Measurements from ENCODE around the gene ADAM22. TPM values are rescaled to one million over a fixed set of nuclear protein-coding genes. Genes with fewer than 3 reads are reported as not detected.

The ADAM22 gene
- total RNA-seq, 1 experiment from 2014 or later: 10.0 TPM

- no peaks in the 10 kb centered on the region for H3K9me3 ChIP-seq (ENCODE audit: control insufficient read depth in 1 of 2, insufficient read depth in 1 of 2, low read depth in 1 of 2, low read length in 2 of 2)
- H3K4me3 ChIP-seq (replicated peaks in 1 of 2; ENCODE audit: low read depth in 1 of 2, low read length in 2 of 2): no peak overlapping the region
- no peak overlapping the region for H2AFZ ChIP-seq (ENCODE audit: low read depth, low read length, poor library complexity, severe bottlenecking)
- H3K4me2 ChIP-seq (ENCODE audit: low read length): no peak overlapping the region
- ATAC-seq (no peak), DNase-seq (ENCODE audit: low read depth, low spot score) (no peak)
- H4K20me1 ChIP-seq (ENCODE audit: insufficient read depth): no peaks in the 10 kb centered on the region
- no peak for TF ChIP-seq POLR2AphosphoS5 (IDR thresholded peaks at IDR 0.05; ENCODE audit: low read depth, low read length)
- no peak for TF ChIP-seq SRF (IDR thresholded peaks at IDR 0.05; ENCODE audit: low read depth)
- TF ChIP-seq EZH2 (IDR thresholded peaks at IDR 0.05): no peak
- no peak for TF ChIP-seq POLR2A (IDR thresholded peaks at IDR 0.05; ENCODE audit: borderline replicate concordance, extremely low read depth, insufficient read depth, insufficient read length)
- TF ChIP-seq, protein P1, sequence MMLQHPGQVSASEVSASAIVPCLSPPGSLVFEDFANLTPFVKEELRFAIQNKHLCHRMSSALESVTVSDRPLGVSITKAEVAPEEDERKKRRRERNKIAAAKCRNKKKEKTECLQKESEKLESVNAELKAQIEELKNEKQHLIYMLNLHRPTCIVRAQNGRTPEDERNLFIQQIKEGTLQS (IDR thresholded peaks at IDR 0.05): no peak
- TF ChIP-seq ZFX (IDR thresholded peaks at IDR 0.05): no peak
- no peak for TF ChIP-seq SIN3A (IDR thresholded peaks at IDR 0.05; ENCODE audit: low read depth)
- no peak for TF ChIP-seq EZH2phosphoT487 (IDR thresholded peaks at IDR 0.05; ENCODE audit: borderline replicate concordance)
- TF ChIP-seq CBX3 (IDR thresholded peaks at IDR 0.05; ENCODE audit: low read depth): no peak
- no peak for TF ChIP-seq ELF1 (IDR thresholded peaks at IDR 0.05; ENCODE audit: borderline replicate concordance, low read depth)
- no peak for TF ChIP-seq ZNF274 (IDR thresholded peaks at IDR 0.05; ENCODE audit: low read depth, low read length)
- no peak for TF ChIP-seq CTCF (IDR thresholded peaks at IDR 0.05 in 2 of 3, conservative IDR thresholded peaks at IDR 0.05 in 1 of 3; ENCODE audit: borderline replicate concordance in 1 of 3, insufficient read depth in 1 of 3, low read depth in 2 of 3, low read length in 2 of 3)
- CTCF ChIA-PET: no interaction called here
- H3K9me2 ChIP-seq (ENCODE audit: insufficient read depth): no peaks in the 10 kb centered on the region
- POLR2A ChIA-PET: no interaction called here
- no peak overlapping the region for H3K27ac ChIP-seq (ENCODE audit: low read depth, low read length)
- no peaks in the 10 kb centered on the region for H3K27me3 ChIP-seq (ENCODE audit: insufficient read depth, low read length)
- H3K36me3 ChIP-seq (ENCODE audit: control insufficient read depth in 1 of 2, insufficient read depth in 2 of 2, low read length in 2 of 2): no peaks in the 10 kb centered on the region
- no TSS peak for BruUV-seq (replicated peaks)
- RAD21 ChIA-PET (ENCODE audit: low non-redundant PET in 1 of 2, low total read pairs in 2 of 2, uncharacterized antibody in 2 of 2, unreplicated experiment in 2 of 2): no interaction called here
- H3K9ac ChIP-seq (ENCODE audit: low read length): no peak overlapping the region
- no peaks in the 10 kb centered on the region for H3K79me2 ChIP-seq (ENCODE audit: insufficient read depth, low read length)
- intact Hi-C loops (cut with micrococcal nuclease): no loop called here
- H3K4me1 ChIP-seq (ENCODE audit: control insufficient read depth in 1 of 2, insufficient read depth in 2 of 2, low read length in 2 of 2): no peaks in the 10 kb centered on the region
Observed at GRCh38 chr7:88127637-88128290, 193.7 kb downstream of the ADAM22 start.
